Measurements from ENCODE around the gene ZSCAN2. TPM values are rescaled to one million over a fixed set of nuclear protein-coding genes. Genes with fewer than 3 reads are reported as not detected.
"Not testable (repeated sequence)": the region's sequence is repeated elsewhere in the genome, so short reads cannot be mapped to it uniquely, and the experiment has no call there.

The ZSCAN2 gene
- total RNA-seq, 4 donors from 2014 or later: 0.45 to 9.5 (median 2.6) TPM

DNA sequence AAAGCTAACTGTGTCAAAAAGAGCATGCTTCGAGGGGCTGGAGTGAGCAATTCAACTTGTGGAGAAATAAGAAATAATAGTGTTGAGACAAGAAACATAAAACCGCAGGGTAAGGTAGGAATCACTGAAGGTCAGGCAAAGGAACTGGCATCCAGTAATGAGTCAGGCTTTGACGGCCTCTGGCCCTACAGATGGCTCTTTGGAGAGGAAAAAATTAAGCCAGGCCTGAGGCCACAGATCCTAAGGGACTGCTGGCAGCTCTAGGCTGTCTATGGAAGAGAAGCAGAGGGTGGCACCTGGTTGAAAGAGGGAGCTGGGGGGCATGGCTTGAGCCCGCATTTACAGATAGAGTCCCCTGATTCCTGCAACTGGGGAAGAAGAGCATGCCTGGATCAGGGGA, 28.6 kb upstream of the ZSCAN2 start:
- 86 to 87% methylated on average over 4 of the region's 4 CpGs for WGBS, 2 donors

GRCh38 chr15:84575493-84575892, 25.3 kb upstream of the ZSCAN2 start:
- 82 to 83% methylated on average over 4 of the region's 4 CpGs for WGBS, 2 donors
- H3K9me3 ChIP-seq: no peaks in the 10 kb centered on the region
- H3K4me1 ChIP-seq: peaks cover 0 to 21% (median 4%) of the 10 kb centered on the region in 3 donors

More for the DNA sequence above, 28.6 kb upstream of the ZSCAN2 start:
- DNase-seq: no peak
- TF ChIP-seq POLR2A (IDR thresholded peaks at IDR 0.05) (no peak), CTCF (IDR thresholded peaks at IDR 0.05) (no peak)
- Histone ChIP-seq H3K27me3 (no peaks in the 10 kb centered on the region), H3K4me3 (no peak overlapping the region), H3K9me3 (no peaks in the 10 kb centered on the region), H3K36me3 (no peaks in the 10 kb centered on the region), H3K4me1 (peaks cover 0 to 17% (median 11%) of the 10 kb centered on the region in 3 donors), H3K27ac (no peak overlapping the region)
- intact Hi-C loops (cut with DNase I): no loop called here

DNA sequence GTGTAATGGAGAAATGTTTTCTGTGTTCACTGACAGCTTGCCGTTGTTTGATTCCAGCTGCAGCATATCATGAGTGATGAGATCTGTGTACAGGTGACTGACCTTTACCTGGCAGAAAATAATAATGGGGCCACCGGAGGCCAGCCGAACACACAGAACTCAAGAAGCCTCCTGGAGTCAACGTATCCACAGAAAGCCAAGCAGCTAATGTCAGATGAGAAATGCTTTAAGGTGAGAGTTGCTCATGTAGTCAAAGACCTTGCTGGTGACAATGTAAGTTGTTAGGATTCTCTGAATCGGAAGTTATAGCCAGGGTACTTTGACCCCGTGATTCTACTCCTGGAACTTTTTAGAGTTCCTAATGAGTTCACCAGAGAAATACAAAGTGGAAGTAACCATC, 22.9 kb upstream of the ZSCAN2 start:
- intact Hi-C loops (cut with DNase I); H3K27ac ChIP-seq; H3K36me3 ChIP-seq; H3K27me3 ChIP-seq; H3K9me3 ChIP-seq; H3K4me3 ChIP-seq; DNase-seq: not testable (repeated sequence)
- WGBS, 2 donors: 86 to 94% methylated on average over 6 of the region's 6 CpGs
- peaks cover 0 to 24% (median 4%) of the 10 kb centered on the region in 3 donors for H3K4me1 ChIP-seq

More at GRCh38 chr15:84575493-84575892, 25.3 kb upstream of the ZSCAN2 start:
- no peak for DNase-seq
- intact Hi-C loops (cut with DNase I): no loop called here
- H3K27ac ChIP-seq: no peak overlapping the region
- no peaks in the 10 kb centered on the region for H3K36me3 ChIP-seq
- TF ChIP-seq POLR2A (IDR thresholded peaks at IDR 0.05): no peak
- no peak for TF ChIP-seq CTCF (IDR thresholded peaks at IDR 0.05)
- H3K4me3 ChIP-seq: no peak overlapping the region
- H3K27me3 ChIP-seq: no peaks in the 10 kb centered on the region

DNA sequence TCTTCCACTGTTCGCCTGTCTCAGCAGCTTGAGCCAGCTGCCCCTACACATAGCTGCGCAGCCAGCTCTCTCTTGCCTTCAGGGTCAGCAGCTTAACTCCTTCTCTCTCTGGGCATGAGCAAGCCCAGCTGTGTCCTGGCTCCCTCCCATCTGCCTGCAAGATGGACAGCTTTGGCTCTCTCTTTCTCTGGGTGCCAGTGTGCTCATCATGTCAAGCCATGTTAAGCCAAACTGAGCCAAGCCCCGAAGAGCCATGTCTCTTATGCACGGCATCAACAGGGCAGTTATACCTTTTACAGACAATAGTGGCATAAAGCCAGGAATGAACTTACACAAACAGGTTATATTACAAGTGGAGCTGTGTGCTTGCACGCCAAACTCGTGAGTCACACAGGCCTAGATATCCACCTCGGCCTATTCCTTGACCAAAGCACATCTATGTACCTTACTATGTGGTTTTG, 21.5 kb upstream of the ZSCAN2 start:
- DNase-seq; H3K4me3 ChIP-seq; H3K9me3 ChIP-seq; H3K27me3 ChIP-seq; H3K36me3 ChIP-seq; intact Hi-C loops (cut with DNase I): not testable (repeated sequence)
- Histone ChIP-seq H3K27ac (peak overlapping the region in 3 of 4 donors; percentile 46 to 57 (median 52)), H3K4me1 (peaks cover 0 to 24% (median 4%) of the 10 kb centered on the region in 3 donors)
- WGBS, 2 donors: 37 to 59% methylated on average over 5 of the region's 7 CpGs

GRCh38 chr15:84581676-84582428, 19.0 kb upstream of the ZSCAN2 start:
- intact Hi-C loops (cut with DNase I); DNase-seq; H3K27me3 ChIP-seq; H3K9me3 ChIP-seq; H3K4me3 ChIP-seq; H3K36me3 ChIP-seq: not testable (repeated sequence)
- peaks cover 0 to 32% (median 4%) of the 10 kb centered on the region in 3 donors for H3K4me1 ChIP-seq
- 30 to 39% methylated on average over 4 to 5 of the region's 7 CpGs for WGBS, 2 donors
- peak overlapping the region in 2 of 4 donors; percentile 26 to 34 for H3K27ac ChIP-seq

GRCh38 chr15:84582583-84583157, 18.1 kb upstream of the ZSCAN2 start:
- TF ChIP-seq CTCF (IDR thresholded peaks at IDR 0.05) (no peak), POLR2A (IDR thresholded peaks at IDR 0.05) (no peak)
- Histone ChIP-seq H3K4me3 (no peak overlapping the region), H3K27ac (peak overlapping the region in 2 of 4 donors; percentile 39 to 57), H3K36me3 (no peaks in the 10 kb centered on the region), H3K4me1 (peaks cover 1 to 40% (median 6%) of the 10 kb centered on the region in 3 donors), H3K27me3 (no peaks in the 10 kb centered on the region), H3K9me3 (no peaks in the 10 kb centered on the region)
- intact Hi-C loops (cut with DNase I): no loop called here
- 60 to 67% methylated on average over 1 of the region's 2 CpGs for WGBS, 2 donors
- DNase-seq: no peak

- peaks cover 8 to 43% (median 9%) of the 10 kb centered on the region in 3 donors for H3K4me1 ChIP-seq
- H3K9me3 ChIP-seq; H3K27ac ChIP-seq; H3K36me3 ChIP-seq; H3K27me3 ChIP-seq; intact Hi-C loops (cut with DNase I); DNase-seq; H3K4me3 ChIP-seq: not testable (repeated sequence)
- 23 to 32% methylated on average over 4 of the region's 4 CpGs for WGBS, 2 donors
Measured at GRCh38 chr15:84583921-84584320, 16.9 kb upstream of the ZSCAN2 start.
